Stomach (tissue), 9 donors: Measurements from ENCODE around the gene SEMA4G. TPM values are rescaled to one million over a fixed set of nuclear protein-coding genes. Genes with fewer than 3 reads are reported as not detected.
A peak's percentile ranks its signal among the peaks of the same experiment; 100 is the strongest.

Source experiments
- DNase-seq, 2 donors: peaks; one replicate each; pipeline versions ENCODE4 v3.0.0 to v3.0.0-alpha.2; 2013 to 2019
- H3K27ac ChIP-seq, 5 donors: fragments of 200-600 bp in 4 of 5; sonication (generic) in 4 of 5; one replicate each; pipeline ENCODE4 v1.5.1; 2013 to 2019; ENCODE audit warnings: mild to moderate bottlenecking in 1 of 5, moderate library complexity in 1 of 5
- H3K27me3 ChIP-seq, 3 donors: fragments of 200-600 bp; sonication (generic); one replicate each; pipeline ENCODE4 v1.5.1; 2017 to 2019; ENCODE audit warnings: mixed run types in 1 of 3
- H3K36me3 ChIP-seq, 4 donors: fragments of 200-600 bp; sonication (generic); 1 replicate in 3 of 4; 2 replicates in 1 of 4; pipeline ENCODE4 v1.5.1; 2016 to 2019
- H3K4me1 ChIP-seq, 4 donors: fragments of 200-600 bp; sonication (generic); one replicate each; pipeline ENCODE4 v1.5.1; 2016 to 2019
- H3K4me3 ChIP-seq, 4 donors: fragments of 200-600 bp; sonication (generic) in 3 of 4; one replicate each; pipeline ENCODE4 v1.5.1; 2016 to 2019; ENCODE audit warnings: mild to moderate bottlenecking in 1 of 4
- H3K9me3 ChIP-seq, 4 donors: fragments of 200-600 bp; sonication (generic); one replicate each; pipeline ENCODE4 v1.5.1; 2016 to 2019
- CTCF ChIP-seq, 7 experiments: fragments of 450-650 bp in 4 of 7; fragments of 200-600 bp in 3 of 7; sonication (generic) in 3 of 7; IDR thresholded peaks; one replicate each; pipeline ENCODE4 v1.5.1; 2016 to 2019; ENCODE audit warnings: antibody characterized with exemption in 7 of 7, control low read depth in 2 of 7, mild to moderate bottlenecking in 1 of 7
- POLR2AphosphoS5 ChIP-seq, 3 donors: sonication (generic); formaldehyde crosslinking; IDR thresholded peaks; one replicate each; pipeline ENCODE4 v1.6.1; 2016; ENCODE audit warnings: antibody characterized with exemption in 3 of 3
- WGBS, 5 donors: extraction: QIAGEN DNeasy Blood & Tissue Kit in 3 of 5; methylation state at CpG; one replicate each; pipeline versions ENCODE4 v1.1.5 to v1.1.7; 2013 to 2018; 5-methylcytosine and 5-hydroxymethylcytosine counted together
- intact Hi-C: fragments of 100-400 bp; cut with DNase I; formaldehyde crosslinking; loops from one replicate; pipeline ENCODE4 v1.15.1; 2023; ENCODE audit warnings: low total_unique reads
- polyA plus RNA-seq, 3 donors: library from polyadenylated mRNA; stranded (reverse); fragments of 200-250 nt; gene quantifications; one replicate each; pipeline ENCODE4 v1.2.3, GENCODE V29; 2013
- small RNA-seq, 4 donors: library from RNA; depleted of rRNA; stranded (forward); fragments of <200 nt; gene quantifications; one replicate each; pipeline ENCODE3, GENCODE V24; 2016
- total RNA-seq, 5 donors: library from RNA; depleted of rRNA; stranded (reverse); fragments of >200 nt; gene quantifications; one replicate each; pipeline versions ENCODE4 v1.1.0 to v1.2.3, GENCODE V29; 2014 to 2016
- donor health status: healthy with polysubstance abuse.
- donor health status: Bipolar disorder and iron deficiency.
- donor health status: healthy.

SEMA4G gene
- total and polyA plus RNA-seq, 8 donors = 5.1 to 96.3 (median 7.6) TPM

DNA sequence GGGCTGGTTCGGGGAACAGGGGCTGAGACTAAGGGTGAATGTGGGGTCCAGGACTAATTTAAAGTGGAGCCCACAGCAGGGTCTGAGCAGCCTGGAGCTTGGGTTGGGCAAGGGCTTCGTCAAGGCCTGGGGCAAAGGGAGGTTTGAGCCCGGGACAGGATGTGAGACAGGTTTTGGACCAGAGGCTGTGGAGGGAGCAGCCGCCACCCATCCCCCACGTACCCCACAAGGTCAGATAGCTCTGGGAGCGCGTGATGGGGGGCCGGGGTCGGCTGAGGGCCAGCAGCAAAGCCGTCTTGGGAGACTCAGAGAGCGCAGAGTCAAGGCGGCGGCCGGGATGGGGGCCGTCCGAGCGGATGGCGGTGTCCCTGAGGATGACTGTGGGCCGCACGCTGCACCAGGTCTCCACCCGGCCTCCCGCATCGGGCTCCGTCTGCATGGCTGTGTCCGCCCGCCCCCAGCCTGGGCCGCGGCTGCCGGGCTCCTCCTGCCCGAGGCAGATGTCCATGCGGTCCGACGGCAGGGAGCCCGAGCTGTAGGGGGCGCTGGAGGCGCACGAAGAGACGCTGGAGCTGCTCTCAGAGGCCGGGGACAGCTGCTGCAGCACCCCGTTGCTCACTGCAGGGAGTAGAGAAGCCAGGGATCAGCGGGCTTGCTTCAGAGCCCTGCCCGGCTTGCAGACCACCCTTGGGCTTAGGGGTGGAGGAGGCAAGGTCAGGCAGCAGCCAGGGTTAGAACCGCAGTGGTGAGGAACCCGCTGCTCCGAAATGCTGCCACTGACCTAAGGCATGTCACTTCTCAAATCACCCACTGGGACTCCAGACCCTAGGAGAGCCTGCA, 49.5 kb downstream of the SEMA4G start:
- Histone ChIP-seq H3K27ac (no peak overlapping the region), H3K9me3 (no peaks in the 10 kb centered on the region), H3K27me3 (peaks cover 0 to 51% (median 0%) of the 10 kb centered on the region in 3 donors), H3K4me1 (peaks cover 7 to 24% (median 14%) of the 10 kb centered on the region in 4 donors), H3K36me3 (no peaks in the 10 kb centered on the region), H3K4me3 (no peak overlapping the region)
- TF ChIP-seq POLR2AphosphoS5 (IDR thresholded peaks at IDR 0.05) = no peak
- peak in 4 of 7 experiments; percentile 48 to 65 (median 56) for TF ChIP-seq CTCF (IDR thresholded peaks at IDR 0.05)
- WGBS, 5 donors = 20 to 26% (median 21%) methylated on average over 14 to 45 of the region's 45 CpGs
- intact Hi-C loops = no loop called here
- DNase-seq = peak; percentile 90 to 92

Small RNA genes within 50 kb of the gene (small RNA-seq; reads per million reads assigned to genes)
- gene MIR608 = 0 reads per million in 4 donors

Other genes starting within 250 kb of the SEMA4G start
- not detected for gene PAX2, start 223.9 kb upstream of the SEMA4G start, total RNA-seq
- not detected for gene PAX2, start 223.9 kb upstream of the SEMA4G start, polyA plus RNA-seq
- 10 to 100 TPM in 4 of 5 donors, 1 to 10 TPM in 1; 2.3 to 49.9 (median 23.3) TPM for gene SLF2, start 56.5 kb upstream of the SEMA4G start, total RNA-seq
- gene SLF2, start 56.5 kb upstream of the SEMA4G start, polyA plus RNA-seq = 1 to 10 TPM; 2.3 to 9.0 (median 4.8) TPM
- gene MRPL43, start 18.0 kb downstream of the SEMA4G start, total RNA-seq = 100 to 1,000 TPM in 1 of 5 donors, 10 to 100 TPM in 4; 29.9 to 243 (median 93.3) TPM
- 100 to 1,000 TPM in 1 of 3 donors, 10 to 100 TPM in 2; 91.2 to 131 (median 98.6) TPM for gene MRPL43, start 18.0 kb downstream of the SEMA4G start, polyA plus RNA-seq
- 10 to 100 TPM in 2 of 5 donors, 1 to 10 TPM in 2, not detected in 1; 4.2 to 30.8 (median 18.0) TPM for gene TWNK, start 18.0 kb downstream of the SEMA4G start, total RNA-seq
- gene TWNK, start 18.0 kb downstream of the SEMA4G start, polyA plus RNA-seq = 1 to 10 TPM; 2.3 to 4.8 (median 4.7) TPM
- 10 to 100 TPM; 41.2 to 70.7 (median 52.5) TPM for gene LZTS2, start 30.3 kb downstream of the SEMA4G start, total RNA-seq
- gene LZTS2, start 30.3 kb downstream of the SEMA4G start, polyA plus RNA-seq = 10 to 100 TPM; 34.7 to 58.2 (median 39.1) TPM
- gene PDZD7, start 61.6 kb downstream of the SEMA4G start, total RNA-seq = 1 to 10 TPM in 1 of 5 donors, not detected in 4; 2.4 TPM
- gene PDZD7, start 61.6 kb downstream of the SEMA4G start, polyA plus RNA-seq = under 1 TPM; 0.20 to 0.76 (median 0.75) TPM
- 10 to 100 TPM in 4 of 5 donors, 1 to 10 TPM in 1; 9.9 to 60.4 (median 37.9) TPM for gene SFXN3, start 61.7 kb downstream of the SEMA4G start, total RNA-seq
- 10 to 100 TPM; 11.1 to 20.7 (median 20.5) TPM for gene SFXN3, start 61.7 kb downstream of the SEMA4G start, polyA plus RNA-seq
- gene KAZALD1, start 92.5 kb downstream of the SEMA4G start, total RNA-seq = 10 to 100 TPM in 2 of 5 donors, 1 to 10 TPM in 2, not detected in 1; 2.2 to 35.5 (median 14.8) TPM
- gene KAZALD1, start 92.5 kb downstream of the SEMA4G start, polyA plus RNA-seq = 10 to 100 TPM; 12.0 to 32.8 (median 12.0) TPM
- 1 to 10 TPM in 1 of 5 donors, under 1 TPM in 1, not detected in 3; 0.58 to 7.0 TPM for gene TLX1, start 161.8 kb downstream of the SEMA4G start, total RNA-seq
- gene TLX1, start 161.8 kb downstream of the SEMA4G start, polyA plus RNA-seq = not detected